ENCODE results near the gene MARVELD1. TPM values are rescaled to one million over a fixed set of nuclear protein-coding genes. Genes with fewer than 3 reads are reported as not detected.

Gene MARVELD1
- total RNA-seq, 1 experiment from 2014 or later = 17.6 TPM

GRCh38 chr10:97686962-97687784, 26.4 kb upstream of the MARVELD1 start, which contains the start of gene AVPI1:
TSS of gene AVPI1 (minus strand) at chr10:97687241. CDS start at chr10:97679905, 7,336 bp downstream.
- no TSS peak for BruUV-seq (replicated peaks)
- H3K4me3 ChIP-seq (ENCODE audit: low read length) = peak within 1 kb of the TSS; percentile 92
- peak; percentile 84 for ATAC-seq
- H3K27ac ChIP-seq (ENCODE audit: low read length) = peak within 1 kb of the TSS; percentile 69
- POLR2A ChIA-PET (ENCODE audit: unreplicated experiment) = interaction anchor here (0.6 to 1.3 kb wide), 6 partner anchors 40 to 428 kb away, joined by 3 to 36 read pairs (median 6); partner anchors contain the start of gene ZFYVE27
- no peaks in the 10 kb centered on the region for H3F3A ChIP-seq (ENCODE audit: low read length, unreplicated experiment)
- peak within 1 kb of the TSS; percentile 92 for H3K4me2 ChIP-seq (ENCODE audit: low read length)
- intact Hi-C loops (cut with micrococcal nuclease) = loop anchor here (2.0 to 5.0 kb wide), 2 partner anchors 40 kb away; no protein-coding TSS in a partner anchor
- H3K27me3 ChIP-seq (ENCODE audit: low read length) = no peaks in the 10 kb centered on the region
- TF ChIP-seq EZH2 (IDR thresholded peaks at IDR 0.05; ENCODE audit: low read length, unreplicated experiment) (no peak), EZH2phosphoT487 (IDR thresholded peaks at IDR 0.05; ENCODE audit: borderline replicate concordance, low read length) (peak; percentile 88)
- no peaks in the 10 kb centered on the region for H3K9me3 ChIP-seq (ENCODE audit: low read length)
- H3K79me2 ChIP-seq (ENCODE audit: low read length) = peaks cover 43% of the 10 kb centered on the region
- H3K9ac ChIP-seq (ENCODE audit: low read length) = peak within 1 kb of the TSS; percentile 86
- H3K36me3 ChIP-seq (ENCODE audit: low read depth, low read length) = no peaks in the 10 kb centered on the region
- peak; percentile 97 for DNase-seq
- CTCF ChIA-PET = interaction anchor here (0.7 to 1.5 kb wide), 5 partner anchors 9 to 40 kb away, joined by 3 to 9 read pairs (median 6); partner anchors contain the start of gene MARVELD1
- H3K9me2 ChIP-seq (replicated peaks; ENCODE audit: low read length) = no peaks in the 10 kb centered on the region
- H4K20me1 ChIP-seq (ENCODE audit: low read length) = peaks cover 28% of the 10 kb centered on the region
- peak within 1 kb of the TSS; percentile 56; the same call in 1 of the 2 replicates for H2AFZ ChIP-seq (ENCODE audit: low read length)
- H3K4me1 ChIP-seq (ENCODE audit: insufficient read depth, low read length) = peaks cover 59% of the 10 kb centered on the region

DNA sequence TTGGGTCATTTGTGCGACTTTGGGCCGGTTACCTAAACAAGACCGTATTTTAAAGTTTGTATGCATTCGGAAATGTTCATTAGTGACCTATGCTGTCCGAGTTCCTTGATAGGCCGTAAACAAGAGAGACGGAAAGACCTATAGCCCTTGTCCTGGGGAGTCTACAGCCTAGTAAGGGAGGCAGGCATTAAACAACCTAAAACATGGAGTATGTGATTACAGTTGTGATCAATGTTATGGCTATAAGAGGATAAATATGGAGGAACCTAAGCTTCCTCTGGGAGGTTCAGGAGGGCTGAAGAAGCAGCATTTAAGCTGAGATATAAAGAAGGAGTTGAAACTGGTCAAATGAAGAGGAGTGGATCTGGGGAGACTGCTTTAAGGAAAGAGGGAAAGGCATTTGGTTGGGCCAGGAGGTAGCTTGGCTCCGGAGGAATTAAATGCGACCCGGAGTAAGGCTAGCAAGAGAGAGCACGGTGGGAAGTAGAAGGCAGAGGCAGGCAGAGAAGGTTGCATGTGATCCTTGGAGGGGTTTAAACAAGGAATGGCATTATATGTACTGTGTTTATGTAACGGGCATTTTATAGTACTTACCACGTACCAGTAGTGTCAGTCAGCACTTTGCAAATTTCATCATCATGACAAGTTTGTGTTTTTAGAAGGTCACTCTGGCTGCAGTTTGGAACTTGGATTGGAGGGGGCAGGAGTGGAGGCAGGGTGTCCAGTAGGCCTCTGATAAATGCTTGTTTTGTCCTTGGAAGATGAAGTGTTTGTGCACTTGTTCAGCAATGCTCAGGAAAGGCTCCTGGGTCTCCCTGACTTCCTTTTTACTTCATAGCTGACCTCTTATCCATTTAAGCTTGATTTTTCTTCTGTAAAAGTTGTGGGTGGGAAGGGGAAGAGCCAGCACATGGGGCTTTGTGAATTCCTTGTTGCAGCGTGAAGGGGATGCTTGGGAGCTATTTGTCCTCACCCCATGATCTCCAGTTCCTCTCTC, 25.4 kb upstream of the MARVELD1 start:
- ATAC-seq (no peak), DNase-seq (peak; percentile 36)
- TF ChIP-seq EZH2 (IDR thresholded peaks at IDR 0.05; ENCODE audit: low read length, unreplicated experiment) = no peak
- TF ChIP-seq EZH2phosphoT487 (IDR thresholded peaks at IDR 0.05; ENCODE audit: borderline replicate concordance, low read length) = no peak
- no peak for TF ChIP-seq CTCF (conservative IDR thresholded peaks at IDR 0.05; ENCODE audit: low read depth, low read length)
- intact Hi-C loops (cut with micrococcal nuclease) = loop anchor here (2.0 to 5.0 kb wide), 2 partner anchors 39 to 41 kb away; no protein-coding TSS in a partner anchor
- H3K9me2 ChIP-seq (replicated peaks; ENCODE audit: low read length) = no peaks in the 10 kb centered on the region
- peaks cover 59% of the 10 kb centered on the region for H3K4me1 ChIP-seq (ENCODE audit: insufficient read depth, low read length)
- CTCF ChIA-PET = interaction anchor here (0.7 to 1.4 kb wide), 3 partner anchors 10 to 39 kb away, joined by 3 to 9 read pairs (median 4); partner anchors contain the start of gene MARVELD1
- H2AFZ ChIP-seq (ENCODE audit: low read length) = peak overlapping the region; percentile 56; the same call in 1 of the 2 replicates
- no peak overlapping the region for H3K4me3 ChIP-seq (ENCODE audit: low read length)
- H3K9me3 ChIP-seq (ENCODE audit: low read length) = no peaks in the 10 kb centered on the region
- peak overlapping the region; percentile 69 for H3K27ac ChIP-seq (ENCODE audit: low read length)
- BruUV-seq (replicated peaks) = TSS peak; percentile 53
- H3K9ac ChIP-seq (ENCODE audit: low read length) = peak overlapping the region; percentile 51
- H3K79me2 ChIP-seq (ENCODE audit: low read length) = peaks cover 36% of the 10 kb centered on the region
- H3K4me2 ChIP-seq (ENCODE audit: low read length) = peak overlapping the region; percentile 75
- H3K36me3 ChIP-seq (ENCODE audit: low read depth, low read length) = no peaks in the 10 kb centered on the region
- no peaks in the 10 kb centered on the region for H3F3A ChIP-seq (ENCODE audit: low read length, unreplicated experiment)
- POLR2A ChIA-PET (ENCODE audit: unreplicated experiment) = interaction anchor here (0.6 to 1.3 kb wide), 4 partner anchors 47 to 429 kb away, joined by 3 to 6 read pairs (median 5); partner anchors contain the start of gene ZFYVE27
- peaks cover 28% of the 10 kb centered on the region for H4K20me1 ChIP-seq (ENCODE audit: low read length)
- no peaks in the 10 kb centered on the region for H3K27me3 ChIP-seq (ENCODE audit: low read length)

Data from PC-3 (cell line).